ENCODE data around the gene MAPK9.
A peak's percentile ranks its signal among the peaks of the same experiment; 100 is the strongest.

The MAPK9 gene

DNA sequence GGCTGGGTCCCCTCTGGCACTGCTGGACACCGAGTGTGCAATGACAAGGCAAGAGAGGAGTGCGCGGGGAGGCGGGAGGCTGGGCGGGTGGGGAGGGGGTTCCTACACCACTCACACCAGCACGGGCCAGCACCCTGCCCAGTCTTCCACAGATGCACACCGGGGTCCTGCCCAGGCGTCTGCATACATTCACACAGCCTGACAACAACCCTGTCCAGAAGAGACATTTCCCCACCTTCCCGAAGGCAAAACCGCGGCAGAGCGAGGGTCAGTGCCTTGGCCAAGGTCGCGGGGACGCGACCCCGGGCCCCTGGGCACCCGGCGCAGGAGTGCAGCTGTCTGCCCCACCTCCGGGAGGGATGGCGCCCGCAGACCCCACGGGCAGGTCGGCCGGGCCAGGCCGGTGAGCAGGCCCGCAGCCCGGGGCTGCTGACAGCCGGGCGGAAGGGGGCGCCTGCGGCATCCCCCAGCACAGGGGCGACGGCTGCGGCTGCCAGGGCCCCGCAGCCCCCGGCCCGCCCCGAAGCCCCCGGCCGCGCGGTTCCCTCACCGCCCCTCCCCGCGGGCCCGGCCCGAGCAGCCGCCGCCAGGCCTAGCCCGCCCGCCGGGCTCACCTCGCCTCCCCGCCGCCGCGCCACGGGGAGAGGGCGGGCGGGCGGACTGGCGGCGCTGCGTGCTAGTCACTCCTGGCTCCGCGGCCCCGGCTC is 496 bp downstream of the MAPK9 start:
- DNase-seq, result no peak

DNA sequence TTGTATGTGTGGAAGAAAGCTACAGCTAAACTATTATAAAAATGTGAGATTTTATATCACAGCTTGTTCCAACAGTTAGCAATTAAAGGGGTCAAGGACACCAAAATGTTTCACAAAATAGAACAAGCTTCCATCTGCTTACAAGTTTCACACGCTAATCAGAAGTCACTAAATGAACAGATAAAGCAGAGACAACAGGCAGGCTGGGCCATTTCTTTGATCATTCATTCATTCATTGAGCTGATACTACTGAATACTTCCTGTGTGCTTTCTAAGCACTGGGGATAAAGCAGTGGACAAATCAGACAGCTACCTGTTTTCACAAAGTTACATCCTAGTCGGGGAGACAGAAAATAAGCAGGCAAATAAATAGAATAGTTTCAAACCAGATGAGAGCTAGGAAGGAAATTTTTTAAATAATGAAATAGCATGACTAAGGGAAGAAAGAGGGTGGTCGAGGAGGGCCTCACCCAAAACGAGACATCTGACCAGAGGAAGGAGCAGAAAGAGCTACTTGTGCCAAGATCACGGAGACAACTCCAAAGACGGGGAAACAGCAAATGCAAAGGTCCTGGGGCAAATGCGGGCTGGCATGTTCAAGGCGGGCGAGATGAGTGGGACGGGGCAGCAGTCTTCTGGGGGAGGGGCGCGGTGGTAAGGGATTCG is 1.2 kb downstream of the MAPK9 start:
- DNase-seq, result no peak

GRCh38 chr5:180289966-180290365 is 1.9 kb downstream of the MAPK9 start:
- DNase-seq, result no peak

GRCh38 chr5:180289433-180289832 is 2.5 kb downstream of the MAPK9 start:
- no peak for DNase-seq

GRCh38 chr5:180287868-180288267 is 4.0 kb downstream of the MAPK9 start:
- DNase-seq, result no peak

DNA sequence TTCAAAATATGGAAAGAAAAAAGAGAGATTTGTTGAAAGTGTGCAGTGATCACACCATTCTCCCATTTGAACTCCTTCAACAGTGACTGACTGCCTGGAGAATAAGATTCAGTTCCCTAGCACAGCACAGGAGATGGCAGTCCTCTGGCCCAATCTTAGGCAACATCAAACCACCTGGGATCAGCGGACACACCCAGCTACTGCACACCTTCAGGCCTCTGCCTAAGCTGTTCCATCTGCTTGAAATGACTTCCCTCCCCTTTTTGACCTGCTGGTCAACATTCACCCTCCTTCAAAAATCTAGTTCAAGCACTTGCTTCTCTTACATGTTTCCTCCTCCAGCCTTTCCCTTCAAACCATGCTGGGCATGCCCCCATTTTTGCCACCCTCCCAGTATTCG is 4.5 kb downstream of the MAPK9 start:
- DNase-seq, result no peak

- peak in 1 of 2 experiments; percentile 46 for DNase-seq
Measured at GRCh38 chr5:180284149-180284548, 7.7 kb downstream of the MAPK9 start.

GRCh38 chr5:180283026-180283615 is 8.8 kb downstream of the MAPK9 start:
- no peak for DNase-seq

DNA sequence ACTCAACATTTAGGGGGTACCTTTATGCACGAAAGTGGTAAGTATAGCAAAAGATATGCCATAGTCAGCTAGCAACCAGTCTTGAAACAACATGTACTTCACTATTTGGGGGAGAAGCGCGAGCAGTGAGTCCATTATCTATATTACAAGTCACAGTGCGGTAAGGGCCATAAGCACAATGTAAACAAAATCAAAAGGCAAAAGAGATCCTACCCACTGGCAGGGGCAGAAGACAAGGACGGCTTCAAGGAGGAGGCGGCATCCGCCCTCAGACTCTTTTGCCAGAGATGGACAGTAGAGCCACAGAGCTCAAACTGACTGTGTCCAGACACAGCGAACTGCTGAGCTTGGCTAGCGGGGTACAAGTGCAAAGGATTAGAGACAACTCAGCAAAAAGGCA is 9.6 kb downstream of the MAPK9 start:
- DNase-seq, result no peak

- DNase-seq, result no peak
Measured at GRCh38 chr5:180281706-180282105, 10.2 kb downstream of the MAPK9 start.

- DNase-seq, result no peak
Measured at GRCh38 chr5:180274695-180275094, 17.2 kb downstream of the MAPK9 start.

DNA sequence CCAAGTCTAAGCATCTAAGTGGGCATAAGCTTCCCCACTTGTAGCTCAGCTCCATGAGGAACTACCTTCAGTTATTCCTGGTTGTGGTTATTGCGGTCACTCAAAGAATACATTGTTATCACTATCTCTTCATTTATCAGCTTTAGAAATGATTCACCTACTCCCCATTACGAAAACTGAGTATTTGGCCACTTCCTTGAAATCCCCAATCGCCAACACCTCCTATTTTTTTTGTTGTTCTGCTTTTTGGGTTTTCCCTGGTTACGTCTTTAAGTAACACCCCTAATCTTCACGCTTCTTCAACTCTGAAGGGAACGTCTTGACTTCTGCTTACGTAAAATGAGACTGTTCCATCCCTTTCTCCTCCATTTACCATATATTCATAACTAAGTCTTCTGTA is 20.7 kb downstream of the MAPK9 start:
- DNase-seq, result no peak

DNA sequence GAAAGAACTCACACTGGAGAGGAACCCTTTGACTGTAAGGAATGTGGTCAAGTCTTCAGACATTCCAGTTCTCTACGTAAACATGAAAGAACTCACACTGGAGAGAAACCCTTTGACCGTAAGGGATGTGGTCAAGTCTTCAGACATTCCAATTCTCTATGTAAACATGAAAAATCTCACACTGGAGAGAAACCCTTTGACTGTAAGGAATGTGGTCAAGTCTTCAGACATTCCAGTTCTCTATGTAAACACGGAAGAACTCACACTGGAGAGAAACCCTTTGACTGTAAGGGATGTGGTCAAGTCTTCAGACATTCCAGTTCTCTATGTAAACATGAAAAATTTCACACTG is 32.6 kb downstream of the MAPK9 start:
- no peak for DNase-seq

- no peak for DNase-seq
Measured at GRCh38 chr5:180253036-180253824, 38.7 kb downstream of the MAPK9 start.

DNA sequence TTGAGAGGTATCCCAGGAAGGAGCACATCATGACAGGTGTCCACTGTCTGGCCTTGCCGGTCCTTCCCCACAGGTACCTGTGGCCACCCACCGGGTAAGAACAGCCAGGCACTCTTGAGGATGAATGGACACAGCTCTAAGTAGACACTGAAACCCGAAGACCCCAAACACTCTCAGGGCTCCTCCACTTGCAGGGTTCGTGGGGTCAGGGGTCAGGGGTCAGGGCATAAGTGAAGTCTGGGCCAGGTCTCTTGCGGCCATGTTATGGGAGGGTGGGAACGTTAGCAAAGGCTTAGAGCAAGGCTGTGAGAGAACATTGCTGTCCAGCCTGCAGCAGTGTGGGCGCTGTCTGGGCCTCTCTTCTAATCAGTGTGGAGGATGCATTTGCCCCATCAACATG is 40.0 kb downstream of the MAPK9 start:
- no peak for DNase-seq

DNA sequence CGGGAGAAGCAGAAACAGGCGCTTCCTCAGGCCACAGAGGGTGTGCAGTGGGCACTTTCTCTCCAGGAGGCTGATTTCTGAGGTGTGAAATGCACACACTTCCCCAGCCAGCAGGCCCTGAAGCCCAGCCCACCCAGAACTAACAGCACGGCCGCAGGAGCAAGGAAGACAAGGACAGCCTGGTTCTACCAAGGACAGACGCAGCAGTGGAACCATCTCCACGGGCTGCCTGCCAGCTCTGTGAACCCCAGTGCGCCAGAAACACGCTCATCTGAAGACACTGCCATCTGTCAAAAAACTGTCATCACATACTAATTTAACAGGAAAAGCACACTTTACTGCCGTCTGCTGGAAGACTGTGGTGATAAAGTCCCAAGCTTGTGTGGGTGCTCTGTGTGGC is 40.7 kb downstream of the MAPK9 start:
- peak; percentile 42 to 86 for DNase-seq

- DNase-seq, result no peak
Measured at GRCh38 chr5:180250329-180250728, 41.6 kb downstream of the MAPK9 start.

GRCh38 chr5:180241600-180241999 is 50.3 kb downstream of the MAPK9 start:
- DNase-seq, result no peak

DNA sequence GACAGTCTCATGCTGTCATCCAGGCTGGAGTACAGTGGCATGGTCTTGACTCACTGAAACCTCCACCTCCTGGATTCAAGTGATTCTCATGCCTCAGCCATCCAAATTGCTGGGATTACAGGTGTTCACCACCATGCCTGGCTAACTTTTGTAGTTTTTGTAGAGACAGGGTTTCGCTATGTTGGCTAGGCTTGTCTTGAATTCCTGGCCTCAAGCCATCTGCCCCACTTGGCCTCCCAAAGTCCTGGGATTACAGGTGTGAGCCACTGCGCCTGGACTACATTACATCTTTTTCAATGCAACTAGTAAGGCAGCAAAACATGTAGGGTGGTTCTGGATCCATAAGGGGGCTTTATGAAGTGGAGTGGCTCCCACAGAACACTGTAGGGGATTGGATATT is 53.3 kb downstream of the MAPK9 start:
- no peak for DNase-seq

- DNase-seq, result no peak
Measured at GRCh38 chr5:180235846-180236245, 56.0 kb downstream of the MAPK9 start.

GRCh38 chr5:180235077-180235476 is 56.8 kb downstream of the MAPK9 start:
- DNase-seq, result no peak

DNA sequence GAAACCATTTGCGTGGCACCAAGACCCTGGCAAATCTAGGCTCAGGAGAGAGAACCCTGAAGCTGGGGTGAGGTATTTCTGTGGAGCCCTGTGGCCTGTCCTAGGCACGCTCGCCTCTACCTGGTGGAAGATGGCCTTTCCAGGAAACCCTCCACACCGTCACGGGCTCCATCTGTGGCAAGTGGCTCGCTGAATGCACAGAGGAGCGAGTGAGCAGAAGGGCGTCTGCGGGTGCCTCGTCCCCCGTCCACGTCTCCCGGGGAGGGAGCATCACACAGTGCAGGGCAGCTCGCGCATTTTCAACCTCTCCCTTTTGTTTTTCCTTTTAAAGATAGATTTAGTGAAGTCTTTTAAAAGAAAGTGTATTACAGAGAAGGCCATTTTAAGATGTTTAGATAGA is 57.6 kb downstream of the MAPK9 start:
- DNase-seq, result no peak

GRCh38 chr5:180233729-180234128 is 58.2 kb downstream of the MAPK9 start:
- no peak for DNase-seq

DNA sequence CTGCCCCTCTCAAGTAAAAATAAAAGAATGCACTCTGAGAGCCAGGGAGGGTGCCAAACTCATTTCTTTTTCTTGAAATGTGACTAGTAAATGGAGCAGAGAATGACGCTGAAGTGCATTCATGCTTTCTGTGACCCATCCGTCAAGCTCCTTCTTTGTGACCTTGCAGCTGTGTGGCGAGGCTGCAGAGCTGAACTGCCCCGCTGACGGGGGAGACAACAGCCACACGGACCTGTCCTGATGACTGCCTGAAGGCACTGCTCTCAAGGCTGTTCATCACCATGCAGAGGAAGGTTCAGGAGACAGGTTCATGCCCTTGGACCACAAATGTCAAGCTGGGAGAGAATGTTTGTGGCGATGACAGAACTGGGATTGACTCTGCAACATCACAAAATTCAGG is 61.9 kb downstream of the MAPK9 start:
- no peak for DNase-seq
